ENCODE results near the gene KRTAP9-3. TPM values are rescaled to one million over a fixed set of nuclear protein-coding genes. Genes with fewer than 3 reads are reported as not detected.
"Not testable (repeated sequence)": the region's sequence is repeated elsewhere in the genome, so short reads cannot be mapped to it uniquely, and the experiment has no call there.

The KRTAP9-3 gene
- polyA plus RNA-seq (2011; rRNA removed) (not detected in 2 replicates), polyA minus RNA-seq (2011; rRNA and poly(A)+ RNA removed) (not detected in 2 replicates)

GRCh38 chr17:41232399-41233105 lies at the start of gene KRTAP9-3:
KRTAP9-3 (plus strand) TSS chr17:41232449; CDS start chr17:41232502, 53 bp downstream.
- H3K36me3 ChIP-seq (ENCODE audit: control insufficient read depth, insufficient read depth, low read length); H3K4me3 ChIP-seq (ENCODE audit: low read depth, low read length); DNase-seq (ENCODE audit: low read depth); H3K27me3 ChIP-seq (ENCODE audit: control insufficient read depth, insufficient read depth, low read length); CTCF ChIA-PET; POLR2A ChIA-PET: not testable (repeated sequence)

- ChIA-PET POLR2A (no interaction called here), CTCF (no interaction called here)
- DNase-seq (ENCODE audit: low read depth) = no peak
- H3K4me3 ChIP-seq (ENCODE audit: low read depth, low read length) = no peak within 1 kb of the TSS
- TF ChIP-seq CTCF (IDR thresholded peaks at IDR 0.05; ENCODE audit: insufficient read depth, low read depth, low read length) = no peak
- H3K36me3 ChIP-seq (ENCODE audit: control insufficient read depth, insufficient read depth, low read length) = no peaks in the 10 kb centered on the region
- no peaks in the 10 kb centered on the region; the same call in 1 of the 2 replicates for H3K27me3 ChIP-seq (ENCODE audit: control insufficient read depth, insufficient read depth, low read length)
These were observed 47.7 kb upstream of the KRTAP9-3 start, which contains the start of gene KRTAP4-1 for GRCh38 chr17:41184480-41184961. KRTAP4-1 (minus strand) TSS chr17:41184911; CDS start chr17:41184854, 57 bp downstream.

- DNase-seq (ENCODE audit: low read depth) = no peak
- CTCF ChIA-PET = no interaction called here
- no peak overlapping the region for H3K4me3 ChIP-seq (ENCODE audit: low read depth, low read length)
- TF ChIP-seq CTCF (IDR thresholded peaks at IDR 0.05; ENCODE audit: insufficient read depth, low read depth, low read length) = no peak
- H3K27me3 ChIP-seq (ENCODE audit: control insufficient read depth, insufficient read depth, low read length) = no peaks in the 10 kb centered on the region; the same call in 1 of the 2 replicates
- POLR2A ChIA-PET = no interaction called here
- no peaks in the 10 kb centered on the region for H3K36me3 ChIP-seq (ENCODE audit: control insufficient read depth, insufficient read depth, low read length)
These were observed 47.2 kb upstream of the KRTAP9-3 start for GRCh38 chr17:41185001-41185400.

- Histone ChIP-seq H3K27me3 (ENCODE audit: control insufficient read depth, insufficient read depth, low read length) (no peaks in the 10 kb centered on the region; the same call in 1 of the 2 replicates), H3K36me3 (ENCODE audit: control insufficient read depth, insufficient read depth, low read length) (no peaks in the 10 kb centered on the region), H3K4me3 (ENCODE audit: low read depth, low read length) (no peak overlapping the region)
- POLR2A ChIA-PET = no interaction called here
- no peak for TF ChIP-seq CTCF (IDR thresholded peaks at IDR 0.05; ENCODE audit: insufficient read depth, low read depth, low read length)
- CTCF ChIA-PET = no interaction called here
- no peak for DNase-seq (ENCODE audit: low read depth)
These were observed 45.4 kb upstream of the KRTAP9-3 start for GRCh38 chr17:41186872-41187271.

GRCh38 chr17:41189837-41190318 lies 42.4 kb upstream of the KRTAP9-3 start, which contains the start of gene KRTAP9-1:
KRTAP9-1 (plus strand) TSS chr17:41189887; CDS start chr17:41189887, 0 bp downstream.
- H3K4me3 ChIP-seq (ENCODE audit: low read depth, low read length); CTCF ChIA-PET; H3K27me3 ChIP-seq (ENCODE audit: control insufficient read depth, insufficient read depth, low read length); DNase-seq (ENCODE audit: low read depth); POLR2A ChIA-PET; H3K36me3 ChIP-seq (ENCODE audit: control insufficient read depth, insufficient read depth, low read length): not testable (repeated sequence)

- ChIA-PET POLR2A (no interaction called here), CTCF (no interaction called here)
- Histone ChIP-seq H3K36me3 (ENCODE audit: control insufficient read depth, insufficient read depth, low read length) (no peaks in the 10 kb centered on the region), H3K4me3 (ENCODE audit: low read depth, low read length) (no peak overlapping the region), H3K27me3 (ENCODE audit: control insufficient read depth, insufficient read depth, low read length) (no peaks in the 10 kb centered on the region; the same call in 1 of the 2 replicates)
- no peak for TF ChIP-seq CTCF (IDR thresholded peaks at IDR 0.05; ENCODE audit: insufficient read depth, low read depth, low read length)
- DNase-seq (ENCODE audit: low read depth) = no peak
These were observed 41.9 kb upstream of the KRTAP9-3 start for GRCh38 chr17:41190328-41190727.

Measured in BJ (cell line).